Measurements from ENCODE around the gene STEAP3.

GRCh38 chr2:119243621-119244020 lies 20.0 kb downstream of the STEAP3 start:
- no peak for TF ChIP-seq CTCF (IDR thresholded peaks at IDR 0.05)
- TF ChIP-seq POLR2A (IDR thresholded peaks at IDR 0.05; ENCODE audit: low read depth): no peak
- TF ChIP-seq POLR2AphosphoS5 (IDR thresholded peaks at IDR 0.05): no peak
- TF ChIP-seq EP300 (IDR thresholded peaks at IDR 0.05): no peak

Data from esophagus muscularis mucosa (tissue), 4 donors.